ENCODE measurements around the gene ZGPAT.

DNA sequence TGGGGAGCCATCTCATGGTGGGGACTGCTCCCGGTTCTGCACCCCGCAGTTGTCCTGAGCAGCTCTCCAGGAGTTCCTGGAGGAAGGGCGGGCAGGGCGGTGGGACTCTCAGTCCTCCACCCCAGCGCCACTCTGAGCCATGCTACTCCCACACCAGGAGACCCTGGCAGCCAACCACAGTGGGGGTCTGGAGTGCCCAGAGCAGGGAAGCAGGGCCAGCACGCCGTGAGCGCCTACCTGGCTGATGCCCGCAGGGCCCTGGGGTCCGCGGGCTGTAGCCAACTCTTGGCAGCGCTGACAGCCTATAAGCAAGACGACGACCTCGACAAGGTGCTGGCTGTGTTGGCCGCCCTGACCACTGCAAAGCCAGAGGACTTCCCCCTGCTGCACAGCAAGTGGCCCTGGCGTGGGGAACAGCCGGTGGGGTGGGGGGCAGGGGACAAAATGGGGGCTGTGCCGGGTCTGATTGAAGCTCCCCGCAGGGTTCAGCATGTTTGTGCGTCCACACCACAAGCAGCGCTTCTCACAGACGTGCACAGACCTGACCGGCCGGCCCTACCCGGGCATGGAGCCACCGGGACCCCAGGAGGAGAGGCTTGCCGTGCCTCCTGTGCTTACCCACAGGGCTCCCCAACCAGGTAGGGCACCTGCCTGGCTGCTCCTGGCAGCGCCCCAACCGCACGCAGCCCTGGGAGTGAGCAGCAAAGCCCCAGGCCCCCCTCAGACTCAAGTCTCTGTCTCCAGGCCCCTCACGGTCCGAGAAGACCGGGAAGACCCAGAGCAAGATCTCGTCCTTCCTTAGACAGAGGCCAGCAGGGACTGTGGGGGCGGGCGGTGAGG lies 13.0 kb upstream of the ZGPAT start:
- TF ChIP-seq, protein P1, sequence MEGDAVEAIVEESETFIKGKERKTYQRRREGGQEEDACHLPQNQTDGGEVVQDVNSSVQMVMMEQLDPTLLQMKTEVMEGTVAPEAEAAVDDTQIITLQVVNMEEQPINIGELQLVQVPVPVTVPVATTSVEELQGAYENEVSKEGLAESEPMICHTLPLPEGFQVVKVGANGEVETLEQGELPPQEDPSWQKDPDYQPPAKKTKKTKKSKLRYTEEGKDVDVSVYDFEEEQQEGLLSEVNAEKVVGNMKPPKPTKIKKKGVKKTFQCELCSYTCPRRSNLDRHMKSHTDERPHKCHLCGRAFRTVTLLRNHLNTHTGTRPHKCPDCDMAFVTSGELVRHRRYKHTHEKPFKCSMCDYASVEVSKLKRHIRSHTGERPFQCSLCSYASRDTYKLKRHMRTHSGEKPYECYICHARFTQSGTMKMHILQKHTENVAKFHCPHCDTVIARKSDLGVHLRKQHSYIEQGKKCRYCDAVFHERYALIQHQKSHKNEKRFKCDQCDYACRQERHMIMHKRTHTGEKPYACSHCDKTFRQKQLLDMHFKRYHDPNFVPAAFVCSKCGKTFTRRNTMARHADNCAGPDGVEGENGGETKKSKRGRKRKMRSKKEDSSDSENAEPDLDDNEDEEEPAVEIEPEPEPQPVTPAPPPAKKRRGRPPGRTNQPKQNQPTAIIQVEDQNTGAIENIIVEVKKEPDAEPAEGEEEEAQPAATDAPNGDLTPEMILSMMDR (IDR thresholded peaks at IDR 0.05) = no peak
- TF ChIP-seq POLR2A (IDR thresholded peaks at IDR 0.05) = no peak

Measured in ovary (tissue), 3 donors.